Ovary (tissue), 3 donors: ENCODE data around the gene SMTNL2.
"Not testable (repeated sequence)": the region's sequence is repeated elsewhere in the genome, so short reads cannot be mapped to it uniquely, and the experiment has no call there.

Experiments
- CTCF ChIP-seq, 3 donors: fragments of 450-650 bp in 2 of 3; fragments of 200-600 bp in 1 of 3; IDR thresholded peaks; one replicate each; pipeline versions ENCODE4 v1.5.1 to v1.8.0; 2016 to 2022; ENCODE audit warnings: antibody characterized with exemption in 3 of 3, mild to moderate bottlenecking in 1 of 3
- EP300 ChIP-seq: sonication (generic); formaldehyde crosslinking; IDR thresholded peaks from one replicate; pipeline ENCODE4 v1.6.1; 2017; ENCODE audit warnings: antibody characterized with exemption
- POLR2A ChIP-seq: fragments of 450-650 bp; IDR thresholded peaks from one replicate; pipeline ENCODE4 v1.6.1; 2017; ENCODE audit warnings: antibody characterized with exemption, mild to moderate bottlenecking, moderate library complexity
- donor health status: DM: no; HTN: no; CAD: no.

GRCh38 chr17:4604736-4605135, 20.4 kb downstream of the SMTNL2 start:
- not testable (repeated sequence) for TF ChIP-seq CTCF (IDR thresholded peaks at IDR 0.05); POLR2A; EP300
